GM18520 (cell line): Measurements from ENCODE around the gene NHLRC1.

ENCODE experiments used
- ATAC-seq: cut with Tn5 transposase; IDR thresholded peaks from one replicate; pipeline ENCODE4 v1.9.1; 2021; ENCODE audit not compliant: unreplicated experiment

NHLRC1 gene

DNA sequence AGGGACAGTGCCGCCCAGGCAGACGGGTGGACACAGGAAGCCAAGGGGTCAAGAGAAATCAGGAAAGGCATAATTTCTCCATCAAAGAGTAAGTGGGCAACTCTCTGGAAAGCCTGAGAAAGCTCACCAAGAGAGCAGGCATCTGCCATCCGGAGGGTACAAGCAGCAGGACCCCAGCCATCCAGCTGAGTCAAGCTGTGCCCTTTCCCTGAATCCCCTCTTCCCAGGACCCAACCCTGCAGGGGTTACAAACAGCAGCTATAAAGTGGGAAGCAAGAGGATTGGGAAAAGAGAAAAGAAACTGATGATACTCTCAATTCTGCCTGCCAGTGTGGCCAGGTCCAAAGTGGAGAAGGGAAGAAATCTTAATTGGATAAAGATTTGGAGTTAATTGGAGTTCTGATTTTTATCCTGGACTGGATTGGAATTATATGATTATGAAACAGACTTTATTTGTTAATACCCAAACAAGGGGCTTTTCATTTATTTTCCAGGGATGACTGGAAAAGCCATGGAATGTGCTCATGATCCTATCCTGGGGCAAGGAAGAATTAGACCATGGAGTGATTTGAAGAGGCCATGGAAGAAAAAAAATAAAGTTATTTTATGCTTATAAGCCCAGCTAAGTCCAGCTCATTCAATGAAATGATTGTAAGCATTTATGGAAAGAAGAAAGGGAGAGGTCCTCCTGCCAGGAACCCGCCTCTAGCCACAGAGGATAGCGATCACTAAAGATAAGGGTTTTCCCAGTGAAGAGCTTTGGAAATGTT lies 34.9 kb downstream of the NHLRC1 start:
- ATAC-seq, result no peak

DNA sequence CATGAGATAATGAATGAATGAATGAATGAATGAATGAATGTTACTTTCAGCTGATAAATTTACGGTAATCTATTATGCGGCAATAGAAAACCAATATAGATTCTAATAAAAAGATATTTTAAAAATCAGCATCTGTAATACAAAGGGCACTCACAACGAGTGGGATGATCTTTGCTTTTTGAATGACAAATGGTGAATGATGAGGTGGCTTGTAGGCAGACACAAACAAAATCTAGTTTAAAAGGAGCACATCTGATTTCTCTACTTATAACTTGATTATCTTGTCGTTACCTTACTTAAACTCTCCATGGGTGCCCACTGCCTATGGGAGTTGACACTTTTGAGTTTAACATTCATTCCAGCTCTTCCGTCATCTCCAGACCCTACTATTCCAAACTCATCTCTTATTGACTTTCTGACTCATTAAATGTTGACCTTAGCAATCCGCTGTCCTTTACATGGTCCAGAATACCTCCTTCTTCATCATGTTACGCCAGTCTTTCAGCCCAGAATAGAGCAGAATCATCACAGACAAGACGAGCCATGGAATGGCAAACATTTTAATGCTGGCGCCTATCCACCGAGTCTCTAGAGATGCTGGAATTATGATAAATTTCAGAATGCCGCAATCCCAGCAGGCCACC lies 41.3 kb downstream of the NHLRC1 start:
- no peak for ATAC-seq

DNA sequence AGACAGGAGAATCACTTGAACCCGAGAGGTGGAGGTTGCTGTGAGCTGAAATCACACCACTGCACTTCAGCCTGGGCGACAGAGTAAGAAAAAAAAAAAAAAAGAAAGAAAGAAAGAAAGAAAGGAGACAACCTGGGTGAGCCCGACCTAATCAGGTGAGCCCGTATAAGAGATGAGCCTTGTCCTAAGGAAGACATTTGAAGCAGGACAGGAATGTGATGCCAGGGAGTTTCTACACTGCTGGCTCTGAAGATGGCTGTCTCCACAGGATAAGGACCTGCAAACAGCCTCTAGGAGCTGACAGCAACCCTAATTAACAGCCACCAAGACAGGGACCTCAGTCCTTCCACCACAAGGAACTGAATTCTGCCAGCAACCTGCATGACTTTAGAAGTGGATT lies 41.9 kb downstream of the NHLRC1 start:
- no peak for ATAC-seq

DNA sequence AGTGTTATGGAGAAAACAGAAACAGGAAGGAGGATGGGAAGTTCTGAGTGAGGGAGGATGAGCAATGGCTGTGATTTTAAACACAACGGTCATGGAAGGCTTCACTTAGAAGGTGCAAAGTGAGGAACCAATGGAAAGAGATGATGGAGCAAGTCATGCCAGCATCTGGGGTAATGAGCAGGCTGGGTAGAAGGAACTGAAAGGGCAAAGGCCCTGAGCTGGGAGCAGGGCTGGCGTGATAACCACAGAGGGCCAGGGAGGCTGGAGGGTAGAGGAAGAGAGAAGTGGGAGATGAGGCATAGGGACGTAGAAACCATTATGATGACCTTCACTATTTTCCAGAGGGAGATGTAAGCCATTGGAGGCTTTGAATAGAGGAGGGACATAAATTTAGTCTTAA lies 43.6 kb downstream of the NHLRC1 start:
- no peak for ATAC-seq

DNA sequence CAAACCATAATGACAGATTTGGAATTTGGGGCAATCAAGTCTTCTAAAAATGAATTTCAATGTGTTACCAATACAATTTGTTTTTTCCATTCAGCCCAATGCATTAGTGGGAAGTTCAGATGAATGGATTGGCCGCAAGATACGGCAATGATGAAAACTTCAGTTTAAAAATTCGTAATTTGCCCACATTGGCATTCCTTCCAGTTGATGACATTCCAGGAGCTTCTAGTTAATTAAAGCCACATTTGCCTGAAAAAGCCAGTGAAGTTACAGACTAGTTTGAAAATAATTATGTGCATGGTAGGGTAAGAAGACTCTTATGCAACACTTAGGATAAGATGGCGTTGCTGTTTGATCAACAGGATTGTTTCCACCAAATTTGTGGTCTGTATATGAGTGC lies 46.2 kb downstream of the NHLRC1 start:
- ATAC-seq, result no peak

DNA sequence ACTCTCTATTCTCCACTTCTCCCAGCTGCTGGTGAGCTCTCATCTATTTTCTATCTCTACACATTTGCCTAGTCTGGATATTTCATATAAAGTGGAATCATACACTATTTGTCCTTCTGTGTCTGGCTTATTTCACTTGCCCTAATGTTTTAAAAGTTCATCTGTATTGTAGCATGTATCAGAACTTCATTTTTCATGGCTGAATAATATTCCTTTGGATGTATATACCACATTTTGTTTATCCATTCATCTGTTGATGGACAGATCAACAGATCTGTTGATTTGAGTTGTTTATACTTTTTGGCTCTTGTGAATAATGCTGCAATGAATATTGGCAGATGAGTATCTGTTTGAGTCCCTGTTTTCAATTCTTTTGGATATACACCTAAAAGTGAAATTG lies 49.6 kb downstream of the NHLRC1 start:
- no peak for ATAC-seq

DNA sequence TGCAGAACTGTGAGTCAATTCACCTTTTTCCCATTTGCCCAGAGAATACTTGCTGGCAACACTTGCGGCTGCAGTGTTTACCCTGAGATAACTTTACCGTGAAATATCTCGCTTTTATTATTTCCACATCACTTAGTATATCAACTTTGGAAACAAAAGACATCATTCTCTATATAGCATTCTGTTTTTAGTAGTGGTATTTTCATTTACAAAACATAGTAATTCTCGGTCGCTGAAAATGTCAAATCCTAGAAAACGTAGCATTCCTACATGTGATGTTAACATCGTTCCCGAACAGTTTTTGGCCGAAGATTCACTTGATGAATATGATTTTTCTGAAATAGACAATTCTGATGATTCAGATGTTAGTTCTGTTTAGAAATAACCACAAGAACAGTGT lies 52.0 kb downstream of the NHLRC1 start:
- ATAC-seq, result no peak
